Stimulated activated CD8-positive, alpha-beta memory T cell treated with anti-CD3 and anti-CD28 coated beads, Interleukin-7, amount 100 ng/mL, for 4 hours (primary cell): ENCODE results near the gene CTSE.

Experiments
- DNase-seq, 2 donors: peaks; one replicate each; pipeline ENCODE4 v3.0.0-alpha.2; 2020; ENCODE audit warnings: low read depth in 2 of 2

Gene CTSE

GRCh38 chr1:205971082-205971481, 52.6 kb downstream of the CTSE start:
- DNase-seq: no peak

DNA sequence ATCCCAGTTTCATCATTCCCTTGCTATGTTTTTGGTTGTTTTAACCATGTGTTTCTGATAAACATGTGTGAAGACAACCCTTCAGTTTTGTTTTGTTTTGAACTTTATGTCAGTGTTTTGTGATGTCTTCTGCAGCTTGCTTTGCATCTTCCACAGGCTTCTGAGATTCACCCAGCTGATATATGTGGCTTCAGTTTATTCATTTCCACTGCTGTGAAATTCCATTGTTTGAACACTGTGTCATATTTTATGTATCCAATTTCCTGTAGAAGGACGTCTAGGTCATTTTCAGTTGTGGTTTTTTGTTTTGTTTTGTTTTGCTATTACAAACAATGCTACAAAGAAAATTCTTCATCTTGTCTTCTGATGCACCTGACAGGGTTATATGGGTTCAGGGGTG, 53.2 kb downstream of the CTSE start:
- DNase-seq: no peak

DNA sequence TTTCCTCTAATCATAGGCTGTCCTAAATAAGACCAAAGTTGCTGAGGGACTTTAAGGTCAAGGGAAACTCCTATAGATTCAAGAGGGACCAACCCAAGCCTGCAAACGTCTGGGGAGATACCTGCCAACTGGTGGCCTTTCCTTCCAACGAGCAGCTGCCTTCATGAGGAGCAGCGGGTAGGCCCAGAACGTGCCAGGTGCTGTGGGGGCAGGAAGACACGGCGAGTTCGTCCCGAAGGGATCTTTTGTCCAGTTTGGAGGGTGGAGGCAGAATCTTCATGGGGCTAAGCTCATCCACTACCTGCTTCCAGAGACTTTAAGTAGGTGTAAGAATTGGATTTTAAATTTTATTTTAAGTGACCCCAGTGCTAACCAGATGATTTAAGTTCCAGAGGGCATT, 54.5 kb downstream of the CTSE start:
- DNase-seq: no peak

DNA sequence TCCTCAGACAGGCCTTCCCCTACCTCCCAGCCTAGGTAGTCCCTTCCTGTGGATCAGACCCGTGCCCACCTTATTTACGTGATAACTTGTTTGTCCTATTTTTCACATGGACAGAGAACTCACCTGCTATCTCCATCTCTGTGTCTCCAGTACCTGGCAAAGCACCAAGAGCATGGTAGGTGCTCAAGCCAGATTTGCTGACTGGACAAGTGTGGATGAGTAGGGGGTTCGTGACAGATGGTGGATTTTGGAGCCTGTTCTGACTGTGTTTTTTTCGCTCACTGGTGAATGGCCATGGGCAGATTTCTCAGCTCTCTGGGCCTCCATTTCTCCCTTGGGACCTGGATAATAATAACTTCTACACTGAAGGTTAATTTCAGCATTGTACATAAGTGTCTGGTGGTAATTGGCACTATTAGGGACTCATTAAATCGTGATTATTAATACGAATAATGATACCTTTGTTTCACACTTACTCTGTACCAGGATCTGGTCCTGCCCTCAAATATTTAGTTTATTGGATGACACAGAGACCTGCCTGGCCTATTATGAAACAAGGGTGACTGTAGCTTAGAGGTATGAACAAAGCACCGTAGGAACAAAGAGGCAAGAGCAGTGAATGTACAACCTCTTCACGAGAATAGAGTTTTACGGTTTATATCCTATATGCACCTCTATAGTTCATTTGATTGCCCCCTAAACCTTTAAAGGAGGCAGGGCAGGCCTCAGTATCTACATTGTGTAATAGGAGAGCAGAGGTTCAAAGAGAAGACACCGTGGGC, 56.0 kb downstream of the CTSE start:
- no peak for DNase-seq

DNA sequence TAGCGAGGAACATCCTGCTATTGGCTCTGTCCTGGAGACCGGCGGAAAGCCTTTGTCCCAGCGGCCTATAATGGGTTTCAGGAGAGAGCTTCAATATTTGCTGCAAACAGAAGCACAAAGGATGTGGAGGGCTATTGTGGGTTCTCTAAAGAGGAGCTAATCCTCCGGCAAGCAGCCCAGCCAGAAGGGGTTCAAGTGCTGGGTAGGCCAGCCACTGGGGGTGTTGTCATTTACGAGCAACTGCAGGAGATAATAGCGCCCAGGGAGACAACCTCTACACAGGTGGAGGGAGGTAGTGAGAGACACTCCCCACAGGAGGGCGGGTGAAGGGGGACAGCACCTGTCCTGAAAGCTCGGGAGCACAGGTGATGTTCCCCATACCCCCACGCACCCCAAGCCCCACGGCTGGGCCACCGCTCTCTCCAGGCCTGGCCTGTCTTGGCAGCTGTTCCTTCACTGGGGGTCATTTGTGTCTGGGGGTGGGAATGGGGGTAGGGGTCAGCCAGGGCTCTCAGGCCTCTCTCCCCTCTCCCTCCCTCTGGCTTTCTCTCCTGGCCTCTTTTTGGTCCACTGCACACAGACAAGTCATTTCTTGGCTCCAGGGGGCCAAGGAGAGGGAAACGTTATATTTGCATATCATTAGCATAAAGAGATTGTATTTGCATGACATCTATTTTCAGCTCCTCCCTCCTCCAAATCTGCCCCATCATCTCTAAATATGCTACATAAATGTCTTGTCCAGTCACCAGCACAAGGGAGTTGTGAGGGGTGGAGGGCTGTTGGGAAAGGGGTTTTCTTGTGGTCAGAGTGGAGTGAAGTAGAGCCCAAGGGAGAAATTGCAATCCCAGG, 58.4 kb downstream of the CTSE start:
- no peak for DNase-seq

GRCh38 chr1:205963352-205964155, 60.1 kb downstream of the CTSE start:
- DNase-seq: no peak

DNA sequence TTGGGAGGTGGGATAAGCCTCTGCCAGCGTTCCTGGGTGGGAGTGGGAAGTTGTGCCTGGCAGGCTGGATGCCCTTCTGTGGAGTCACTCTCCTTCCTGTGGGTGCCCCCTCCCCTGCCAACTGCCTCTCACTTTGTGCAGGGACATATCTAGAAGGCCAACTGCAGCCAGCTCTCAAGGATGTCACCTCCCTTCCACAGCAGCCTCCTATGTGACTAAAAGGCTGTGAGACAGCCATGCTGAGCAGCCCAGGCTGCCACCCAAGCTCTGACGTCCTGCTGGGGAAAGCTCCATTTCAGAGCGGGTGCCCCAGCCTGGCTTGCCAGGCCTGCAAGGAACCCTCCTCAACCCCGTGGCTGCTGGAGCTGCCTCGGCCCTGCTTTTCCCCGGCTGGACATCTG, 60.9 kb downstream of the CTSE start:
- no peak for DNase-seq

GRCh38 chr1:205961991-205962820, 61.5 kb downstream of the CTSE start:
- DNase-seq: no peak

- no peak for DNase-seq
Observed at GRCh38 chr1:205961405-205961804, 62.3 kb downstream of the CTSE start.

GRCh38 chr1:205959789-205960188, 63.9 kb downstream of the CTSE start:
- no peak for DNase-seq
